GM18519 (cell line): Measurements from ENCODE around the gene EMP2.

ENCODE experiments used
- ATAC-seq: cut with Tn5 transposase; IDR thresholded peaks from one replicate; pipeline ENCODE4 v1.9.1; 2021; ENCODE audit warnings: mild to moderate bottlenecking, moderate library complexity; ENCODE audit not compliant: unreplicated experiment, low FRiP score

EMP2 gene

GRCh38 chr16:10610499-10611184 is 30.2 kb upstream of the EMP2 start:
- no peak for ATAC-seq

- ATAC-seq, result no peak
Measured at GRCh38 chr16:10609402-10609774, 29.0 kb upstream of the EMP2 start.

- ATAC-seq, result no peak
Measured at GRCh38 chr16:10608687-10609401, 28.4 kb upstream of the EMP2 start.

GRCh38 chr16:10607157-10607556 is 26.8 kb upstream of the EMP2 start:
- ATAC-seq, result no peak

- ATAC-seq, result no peak
Measured at GRCh38 chr16:10606607-10607006, 26.2 kb upstream of the EMP2 start.

GRCh38 chr16:10605636-10606035 is 25.2 kb upstream of the EMP2 start:
- ATAC-seq, result no peak

GRCh38 chr16:10601444-10602408 is 21.3 kb upstream of the EMP2 start:
- no peak for ATAC-seq

- ATAC-seq, result no peak
Measured at GRCh38 chr16:10600782-10601443, 20.5 kb upstream of the EMP2 start.

- ATAC-seq, result no peak
Measured at GRCh38 chr16:10599626-10600025, 19.2 kb upstream of the EMP2 start.

- no peak for ATAC-seq
Measured at GRCh38 chr16:10598157-10598556, 17.8 kb upstream of the EMP2 start.

- no peak for ATAC-seq
Measured at GRCh38 chr16:10597187-10597601, 16.8 kb upstream of the EMP2 start.

GRCh38 chr16:10594312-10594950 is 14.0 kb upstream of the EMP2 start:
- no peak for ATAC-seq

- no peak for ATAC-seq
Measured at GRCh38 chr16:10592611-10593010, 12.2 kb upstream of the EMP2 start.

- no peak for ATAC-seq
Measured at GRCh38 chr16:10590342-10590741, 9.9 kb upstream of the EMP2 start.

GRCh38 chr16:10589109-10589508 is 8.7 kb upstream of the EMP2 start:
- ATAC-seq, result no peak

- ATAC-seq, result no peak
Measured at GRCh38 chr16:10587622-10588021, 7.2 kb upstream of the EMP2 start.

- no peak for ATAC-seq
Measured at GRCh38 chr16:10584981-10585438, 4.6 kb upstream of the EMP2 start.

GRCh38 chr16:10583269-10583668 is 2.9 kb upstream of the EMP2 start:
- ATAC-seq, result no peak

- no peak for ATAC-seq
Measured at GRCh38 chr16:10581507-10581906, 1.1 kb upstream of the EMP2 start.

GRCh38 chr16:10580883-10581247 is 467 bp upstream of the EMP2 start:
- no peak for ATAC-seq
